Measurements from ENCODE around the gene ARHGAP19. TPM values are rescaled to one million over a fixed set of nuclear protein-coding genes. Genes with fewer than 3 reads are reported as not detected.

The ARHGAP19 gene
- total and polyA plus RNA-seq, 2 of the 8 experiments (the other 6 are each of a cell fraction or from before 2014, with no cell fraction given) = 13.3 to 32.1 TPM

DNA sequence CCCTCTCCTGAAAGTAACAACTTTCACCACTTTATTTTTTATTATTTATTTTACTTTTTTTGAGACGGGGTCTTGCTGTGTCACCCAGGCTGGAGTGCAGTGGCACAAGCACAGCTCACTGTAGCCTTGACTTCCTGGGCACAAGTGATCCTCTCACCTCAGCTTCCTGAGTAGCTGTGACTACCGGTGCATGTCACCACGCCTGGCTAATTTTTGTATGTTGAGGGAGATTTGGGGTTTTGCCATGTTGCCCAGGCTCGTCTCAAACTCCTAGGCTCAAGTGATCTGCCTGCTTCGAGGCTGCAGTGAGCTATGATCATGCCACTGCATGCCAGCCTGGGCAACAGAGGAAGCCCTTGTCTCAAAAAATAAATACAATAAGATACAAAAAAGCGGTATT lies 91.8 kb downstream of the ARHGAP19 start:
- Histone ChIP-seq H2BK5ac (ENCODE audit: low read depth, low read length) (no peak overlapping the region), H3K79me2 (ENCODE audit: control insufficient read depth in 1 of 2, insufficient read depth in 2 of 2, low read length in 2 of 2) (no peaks in the 10 kb centered on the region), H3K18ac (ENCODE audit: extremely low read depth, low read length) (no peak overlapping the region), H4K20me1 (replicated peaks in 1 of 2; ENCODE audit: control insufficient read depth in 1 of 2, insufficient read depth in 2 of 2, low read length in 2 of 2) (peaks cover 0 to 2% of the 10 kb centered on the region in 2 experiments), H3K27ac (ENCODE audit: low read depth, low read length) (no peak overlapping the region), H3K14ac (ENCODE audit: insufficient read length) (no peak overlapping the region), H2BK120ac (replicated peaks; ENCODE audit: low read depth, low read length) (no peak overlapping the region), H3K79me1 (ENCODE audit: low read depth, low read length) (no peaks in the 10 kb centered on the region), H3K4me3 (ENCODE audit: extremely low read depth in 1 of 4, insufficient read depth in 2 of 4, low read depth in 3 of 4, low read length in 4 of 4) (no peak overlapping the region), H3K27me3 (replicated peaks in 1 of 4; ENCODE audit: control insufficient read depth in 3 of 4, extremely low read depth in 1 of 4, insufficient read depth in 3 of 4, low read length in 3 of 4) (peaks cover 0 to 10% (median 3%) of the 10 kb centered on the region in 4 experiments; a peak in 5 of 7 replicates), H3K23ac (ENCODE audit: insufficient read length) (no peak overlapping the region), H3K23me2 (ENCODE audit: low read depth, low read length) (peaks cover 4% of the 10 kb centered on the region; the same call in 1 of the 2 replicates), H3K36me3 (ENCODE audit: control insufficient read depth in 2 of 4, insufficient read depth in 4 of 4, low read length in 3 of 4) (no peaks in the 10 kb centered on the region), H4K8ac (ENCODE audit: extremely low read depth, insufficient read depth, low read length) (no peak overlapping the region), H3K9me3 (ENCODE audit: insufficient read depth in 2 of 2, low read depth in 1 of 2, low read length in 1 of 2) (no peaks in the 10 kb centered on the region), H2BK20ac (ENCODE audit: low read length) (no peak overlapping the region), H2AFZ (ENCODE audit: low read length) (no peak overlapping the region), H3K56ac (replicated peaks; ENCODE audit: insufficient read length, low read depth, low read length) (no peak overlapping the region), H4K91ac (replicated peaks; ENCODE audit: insufficient read length, low read length) (no peak overlapping the region), H4K5ac (ENCODE audit: insufficient read length, low read depth, low read length) (no peak overlapping the region), H3K4ac (replicated peaks; ENCODE audit: insufficient read length, low read depth, low read length) (no peak overlapping the region), H3K4me2 (ENCODE audit: insufficient read depth in 1 of 2, low read depth in 2 of 2, low read length in 2 of 2) (no peak overlapping the region), H2BK12ac (ENCODE audit: low read depth, low read length) (no peak overlapping the region), H2BK15ac (ENCODE audit: low read length) (no peak overlapping the region), H3K4me1 (replicated peaks in 1 of 4; ENCODE audit: control insufficient read depth in 3 of 4, insufficient read depth in 4 of 4, low read length in 3 of 4) (peaks cover under 1 to 7% (median 4%) of the 10 kb centered on the region in 4 experiments; a peak in 5 of 7 replicates), H2AK5ac (ENCODE audit: low read depth, low read length) (no peak overlapping the region), H3K9ac (replicated peaks in 1 of 4; ENCODE audit: extremely low read depth in 1 of 4, low read depth in 3 of 4, low read length in 3 of 4) (no peak overlapping the region)
- ChIA-PET CTCF (ENCODE audit: partially characterized antibody) (interaction anchor here (1.0 to 44.6 kb wide), 7 partner anchors 6 to 116 kb away, joined by 3 to 1348 read pairs (median 7); partner anchors contain the start of gene SLIT1), POLR2A (ENCODE audit: partially characterized antibody) (interaction anchor here (0.9 kb wide), 1 partner anchor 133 kb away, joined by 3 read pairs; no protein-coding TSS in a partner anchor)
- TF ChIP-seq SP2 (IDR thresholded peaks at IDR 0.05; ENCODE audit: low read length) (no peak), HDAC2 (IDR thresholded peaks at IDR 0.05; ENCODE audit: borderline replicate concordance in 1 of 2, low read depth in 2 of 2, low read length in 2 of 2) (no peak), TEAD4 (IDR thresholded peaks at IDR 0.05; ENCODE audit: low read depth, low read length) (no peak), RBBP5 (IDR thresholded peaks at IDR 0.05; ENCODE audit: borderline replicate concordance, low read depth, low read length) (no peak), NRF1 (IDR thresholded peaks at IDR 0.05; ENCODE audit: low read depth, low read length) (no peak), BCL11A (IDR thresholded peaks at IDR 0.05; ENCODE audit: low read depth in 2 of 2, low read length in 2 of 2) (no peak)
- TF ChIP-seq, protein P1, sequence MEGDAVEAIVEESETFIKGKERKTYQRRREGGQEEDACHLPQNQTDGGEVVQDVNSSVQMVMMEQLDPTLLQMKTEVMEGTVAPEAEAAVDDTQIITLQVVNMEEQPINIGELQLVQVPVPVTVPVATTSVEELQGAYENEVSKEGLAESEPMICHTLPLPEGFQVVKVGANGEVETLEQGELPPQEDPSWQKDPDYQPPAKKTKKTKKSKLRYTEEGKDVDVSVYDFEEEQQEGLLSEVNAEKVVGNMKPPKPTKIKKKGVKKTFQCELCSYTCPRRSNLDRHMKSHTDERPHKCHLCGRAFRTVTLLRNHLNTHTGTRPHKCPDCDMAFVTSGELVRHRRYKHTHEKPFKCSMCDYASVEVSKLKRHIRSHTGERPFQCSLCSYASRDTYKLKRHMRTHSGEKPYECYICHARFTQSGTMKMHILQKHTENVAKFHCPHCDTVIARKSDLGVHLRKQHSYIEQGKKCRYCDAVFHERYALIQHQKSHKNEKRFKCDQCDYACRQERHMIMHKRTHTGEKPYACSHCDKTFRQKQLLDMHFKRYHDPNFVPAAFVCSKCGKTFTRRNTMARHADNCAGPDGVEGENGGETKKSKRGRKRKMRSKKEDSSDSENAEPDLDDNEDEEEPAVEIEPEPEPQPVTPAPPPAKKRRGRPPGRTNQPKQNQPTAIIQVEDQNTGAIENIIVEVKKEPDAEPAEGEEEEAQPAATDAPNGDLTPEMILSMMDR (IDR thresholded peaks at IDR 0.05; ENCODE audit: control extremely low read depth in 1 of 3, insufficient read depth in 1 of 3, low read depth in 1 of 3, low read length in 3 of 3) = no peak
- FAIRE-seq (no peak), DNase-seq (ENCODE audit: low read depth in 1 of 2, low spot score in 2 of 2) (no peak)
- 83% methylated on average over 6 of the region's 6 CpGs; no CpG with 5 or more reads in 1 of the 2 experiments for WGBS, 2 experiments (ENCODE audit: extremely low coverage in 1 of 2, insufficient coverage in 1 of 2, insufficient read length in 1 of 2, insufficient replicate concordance in 2 of 2, low coverage in 1 of 2, low lambda C conversion rate in 2 of 2, missing lambda C conversion rate in 1 of 2)
